ENCODE data around the gene DUSP12. TPM values are rescaled to one million over a fixed set of nuclear protein-coding genes. Genes with fewer than 3 reads are reported as not detected.

Gene DUSP12
- 43.5 to 55.0 TPM (median 46.2 TPM) in 5 replicates for total RNA-seq (2022; extraction: Qiagen RNA extraction)

GRCh38 chr1:161749509-161750407 lies at the start of gene DUSP12:
Gene DUSP12 (plus strand): TSS chr1:161749786. CDS start chr1:161749802, 16 bp downstream.

GRCh38 chr1:161706482-161707347 lies 42.9 kb upstream of the DUSP12 start, which contains the start of gene FCRLA:
Gene FCRLA (plus strand): TSS chr1:161707229. CDS start chr1:161707265, 36 bp downstream.

DNA sequence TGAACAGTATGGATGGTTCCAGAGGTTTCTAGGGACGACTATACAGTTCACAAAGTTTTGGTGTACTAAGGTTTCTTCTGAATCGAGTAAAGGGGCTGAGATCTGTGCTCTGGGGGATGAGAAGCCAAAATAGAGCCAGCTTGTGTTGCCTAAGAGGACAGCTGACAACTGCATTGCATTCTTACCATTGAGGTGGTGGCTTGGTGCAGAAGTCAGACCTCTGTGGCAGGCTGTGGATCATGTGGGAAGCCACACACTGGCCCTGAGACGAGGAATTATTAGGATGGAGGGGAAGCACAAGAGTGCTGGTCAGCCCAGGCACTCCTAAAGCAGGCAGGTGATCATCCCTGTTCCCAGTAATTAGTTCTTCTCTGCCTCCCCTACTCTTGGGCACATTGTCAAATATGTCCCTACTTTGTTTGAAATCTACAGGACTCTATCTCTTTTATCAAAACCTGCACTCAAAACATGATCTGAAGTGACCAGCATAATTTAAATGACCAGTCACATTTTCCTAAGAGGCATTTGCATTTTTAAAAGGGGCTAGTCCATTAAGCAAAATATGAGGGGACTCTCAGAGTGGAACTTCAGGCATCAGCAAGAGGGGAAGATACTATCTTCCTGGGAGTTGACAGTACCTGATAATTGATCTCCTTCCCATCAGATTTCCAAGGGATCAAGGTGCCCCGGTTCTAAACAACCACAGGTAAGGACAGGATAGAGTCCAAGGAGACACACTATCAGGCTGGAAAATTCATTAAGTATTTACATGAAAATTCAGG lies 28.4 kb upstream of the DUSP12 start, which contains the start of gene FCRLB:
Gene FCRLB, plus strand, starts transcription at position 589 of the 782 bp plus-strand sequence. CDS start 1,129 bp downstream, outside the sequence.

GRCh38 chr1:161766102-161766981 lies 16.8 kb downstream of the DUSP12 start, which contains the start of gene ATF6:
Gene ATF6 (plus strand): TSS chr1:161766320. CDS start chr1:161766361, 41 bp downstream.

Other genes starting within 250 kb of the DUSP12 start
- gene FCGR2A, start 244.3 kb upstream of the DUSP12 start, total RNA-seq (2022; extraction: Qiagen RNA extraction), result not detected in 5 replicates
- gene HSPA6, start 225.2 kb upstream of the DUSP12 start, total RNA-seq (2022; extraction: Qiagen RNA extraction), result 1.4 to 7.1 TPM (median 1.8 TPM) in 5 replicates
- gene FCGR3A, start 200.0 kb upstream of the DUSP12 start, total RNA-seq (2022; extraction: Qiagen RNA extraction), result not detected in 5 replicates
- not detected in 5 replicates for gene FCGR3B, start 118.6 kb upstream of the DUSP12 start, total RNA-seq (2022; extraction: Qiagen RNA extraction)
- not detected in 5 replicates for gene FCGR2B, start 86.6 kb upstream of the DUSP12 start, total RNA-seq (2022; extraction: Qiagen RNA extraction)
- 0.05 to 0.08 TPM in 2 of 5 replicates, not detected in the others for gene FCRLA, start 42.6 kb upstream of the DUSP12 start, total RNA-seq (2022; extraction: Qiagen RNA extraction)
- 1.5 to 1.8 TPM (median 1.7 TPM) in 5 replicates for gene FCRLB, start 28.2 kb upstream of the DUSP12 start, total RNA-seq (2022; extraction: Qiagen RNA extraction)
- gene ATF6, start 16.5 kb downstream of the DUSP12 start, total RNA-seq (2022; extraction: Qiagen RNA extraction), result 13.5 to 16.6 TPM (median 14.5 TPM) in 5 replicates

Measured in A549 treated with Hydrocortisone at 1 μM for 4 hours (cell line).